Kidney (tissue), 14 donors: ENCODE results near the gene SORCS2. TPM values are rescaled to one million over a fixed set of nuclear protein-coding genes. Genes with fewer than 3 reads are reported as not detected.

Experiments used
- DNase-seq, 5 donors: peaks; one replicate each; pipeline ENCODE4 v3.0.0-alpha.2; 2013 to 2020
- FAIRE-seq: peaks from 2 replicates; lab custom pipeline; 2012; peaks lifted over from hg19 to GRCh38; lab: Jason Lieb, UNC
- H3K27ac ChIP-seq, 2 donors: one replicate each; pipeline ENCODE4 v1.7.0; 2013; ENCODE audit warnings: low read depth in 2 of 2, low read length in 2 of 2, inconsistent platforms in 1 of 2
- H3K27me3 ChIP-seq: one replicate; pipeline ENCODE4 v1.7.1; 2013; ENCODE audit warnings: low read length, inconsistent platforms; ENCODE audit not compliant: control insufficient read depth, insufficient read depth
- H3K36me3 ChIP-seq, 3 donors: one replicate each; pipeline versions ENCODE4 v1.7.0 to v1.7.1; 2013; ENCODE audit warnings: low read length in 3 of 3, control low read depth in 1 of 3, inconsistent platforms in 1 of 3; ENCODE audit not compliant: insufficient read depth in 3 of 3, control insufficient read depth in 2 of 3
- H3K4me1 ChIP-seq, 3 donors: one replicate each; pipeline versions ENCODE4 v1.7.0 to v1.7.1; 2013; ENCODE audit warnings: low read length in 3 of 3, inconsistent platforms in 1 of 3, low read depth in 1 of 3; ENCODE audit not compliant: control insufficient read depth in 2 of 3, insufficient read depth in 2 of 3
- H3K4me3 ChIP-seq, 3 donors: one replicate each; pipeline versions ENCODE4 v1.7.0 to v1.8.1; 2013; ENCODE audit warnings: low read length in 3 of 3, control low read depth in 1 of 3, inconsistent platforms in 1 of 3
- H3K9ac ChIP-seq, 3 donors: one replicate each; pipeline versions ENCODE4 v1.7.0 to v1.7.1; 2013; ENCODE audit warnings: low read length in 3 of 3, control low read depth in 1 of 3, inconsistent platforms in 1 of 3
- H3K9me3 ChIP-seq, 3 donors: one replicate each; pipeline versions ENCODE4 v1.7.0 to v1.7.1; 2013; ENCODE audit warnings: low read length in 3 of 3, control low read depth in 1 of 3, inconsistent platforms in 1 of 3; ENCODE audit not compliant: control insufficient read depth in 2 of 3, insufficient read depth in 1 of 3
- CTCF ChIP-seq: IDR thresholded peaks from 3 replicates; pipeline ENCODE4 v1.5.1; 2012; ENCODE audit warnings: mild to moderate bottlenecking, moderate library complexity, borderline replicate concordance; ENCODE audit not compliant: insufficient read depth; ENCODE audit errors: extremely low read depth
- intact Hi-C: fragments of 100-400 bp; cut with DNase I; formaldehyde crosslinking; loops from one replicate; pipeline ENCODE4 v1.11.1; 2022
- polyA plus RNA-seq: library from polyadenylated mRNA; stranded (reverse); fragments of 350-450 nt; fragmentation: Illumina TruSeq; extraction: RNeasy Lipid Tissue Mini Kit (QIAGEN cat#74804); gene quantifications from one replicate; pipeline ENCODE4 v1.2.3, GENCODE V29; 2014; ENCODE audit warnings: low read depth, low replicate concordance; ENCODE audit not compliant: insufficient read depth
- total RNA-seq: library from RNA; stranded (reverse); fragmentation: NEBNext Ultra II Directional; extraction: Animal tissue kit (Norgen Biotek cat#: 25700); gene quantifications from one replicate; pipeline ENCODE4 v1.2.1, GENCODE V29; 2021
- donor health status: control.
- donor health status: control.
- donor health status: control.
- donor health status: control.
- donor health status: control.
- donor health status: DM: yes; HTN: yes; CAD: no.
- donor health status: Normal renal cell carcinoma (clear cell type).

The SORCS2 gene
- total and polyA plus RNA-seq, 2 donors from 2014 or later: 6.1 to 9.1 TPM

- TF ChIP-seq CTCF: peak; percentile 22
- peaks cover 2% of the 10 kb centered on the region for H3K27me3 ChIP-seq
- H3K36me3 ChIP-seq: no peaks in the 10 kb centered on the region
- no peaks in the 10 kb centered on the region for H3K9me3 ChIP-seq
- intact Hi-C loops: no loop called here
- DNase-seq (peak in 3 of 5 donors; percentile 27 to 53 (median 45)), FAIRE-seq (no peak)
- H3K4me1 ChIP-seq: peaks cover 0 to 2% (median 0%) of the 10 kb centered on the region in 3 donors
- H3K4me3 ChIP-seq: no peak overlapping the region
- H3K9ac ChIP-seq: no peak overlapping the region
- H3K27ac ChIP-seq: no peak overlapping the region
Measured at GRCh38 chr4:7186031-7186430, 6.3 kb upstream of the SORCS2 start.

GRCh38 chr4:7186516-7187167, 5.7 kb upstream of the SORCS2 start:
- DNase-seq (peak in 2 of 5 donors; percentile 7 to 39), FAIRE-seq (no peak)
- Histone ChIP-seq H3K27ac (no peak overlapping the region), H3K36me3 (no peaks in the 10 kb centered on the region), H3K9me3 (no peaks in the 10 kb centered on the region), H3K9ac (no peak overlapping the region), H3K4me1 (peaks cover 0 to 2% (median 0%) of the 10 kb centered on the region in 3 donors), H3K4me3 (no peak overlapping the region), H3K27me3 (peaks cover 2% of the 10 kb centered on the region)
- intact Hi-C loops: no loop called here
- TF ChIP-seq CTCF: no peak

- Histone ChIP-seq H3K27ac (no peak overlapping the region), H3K36me3 (no peaks in the 10 kb centered on the region), H3K9ac (no peak overlapping the region), H3K4me3 (no peak overlapping the region), H3K4me1 (peaks cover 0 to 3% (median 0%) of the 10 kb centered on the region in 3 donors), H3K27me3 (peaks cover 2% of the 10 kb centered on the region), H3K9me3 (no peaks in the 10 kb centered on the region)
- FAIRE-seq: no peak
- intact Hi-C loops: no loop called here
- DNase-seq: peak in 2 of 5 donors; percentile 31 to 46
- no peak for TF ChIP-seq CTCF
Measured at GRCh38 chr4:7187168-7187535, 5.2 kb upstream of the SORCS2 start.
